ENCODE results near the gene NIPAL1.

DNA sequence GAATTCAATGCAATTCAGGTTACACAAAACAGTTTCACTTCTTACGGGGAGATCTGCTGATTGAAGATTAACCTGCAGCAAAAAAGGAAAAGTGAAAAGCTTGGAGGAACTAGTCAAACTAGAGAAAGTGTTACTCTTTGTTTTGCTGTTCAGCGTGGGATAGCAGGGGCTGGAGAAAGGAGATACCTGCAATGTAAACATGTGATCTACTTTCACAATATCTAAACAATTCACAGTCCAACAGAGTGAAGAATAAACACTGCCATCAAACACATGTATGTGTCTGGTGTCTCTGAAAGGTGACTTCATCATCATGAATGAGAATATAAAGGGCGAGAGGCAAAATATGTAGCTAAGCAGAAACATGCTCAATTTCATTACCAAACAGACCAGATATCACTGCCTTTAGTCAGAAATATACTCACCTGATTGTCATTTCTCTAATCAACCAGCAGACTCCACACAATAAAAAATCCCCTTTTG is 26.4 kb downstream of the NIPAL1 start:
- TF ChIP-seq, protein P1, sequence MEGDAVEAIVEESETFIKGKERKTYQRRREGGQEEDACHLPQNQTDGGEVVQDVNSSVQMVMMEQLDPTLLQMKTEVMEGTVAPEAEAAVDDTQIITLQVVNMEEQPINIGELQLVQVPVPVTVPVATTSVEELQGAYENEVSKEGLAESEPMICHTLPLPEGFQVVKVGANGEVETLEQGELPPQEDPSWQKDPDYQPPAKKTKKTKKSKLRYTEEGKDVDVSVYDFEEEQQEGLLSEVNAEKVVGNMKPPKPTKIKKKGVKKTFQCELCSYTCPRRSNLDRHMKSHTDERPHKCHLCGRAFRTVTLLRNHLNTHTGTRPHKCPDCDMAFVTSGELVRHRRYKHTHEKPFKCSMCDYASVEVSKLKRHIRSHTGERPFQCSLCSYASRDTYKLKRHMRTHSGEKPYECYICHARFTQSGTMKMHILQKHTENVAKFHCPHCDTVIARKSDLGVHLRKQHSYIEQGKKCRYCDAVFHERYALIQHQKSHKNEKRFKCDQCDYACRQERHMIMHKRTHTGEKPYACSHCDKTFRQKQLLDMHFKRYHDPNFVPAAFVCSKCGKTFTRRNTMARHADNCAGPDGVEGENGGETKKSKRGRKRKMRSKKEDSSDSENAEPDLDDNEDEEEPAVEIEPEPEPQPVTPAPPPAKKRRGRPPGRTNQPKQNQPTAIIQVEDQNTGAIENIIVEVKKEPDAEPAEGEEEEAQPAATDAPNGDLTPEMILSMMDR (IDR thresholded peaks at IDR 0.05; ENCODE audit: low read depth, low read length, poor library complexity, severe bottlenecking) = no peak
- TF ChIP-seq EZH2phosphoT487 (IDR thresholded peaks at IDR 0.05; ENCODE audit: borderline replicate concordance, low read length) = no peak

All from DOHH2 (cell line).